ENCODE data around the gene SAG. TPM values are rescaled to one million over a fixed set of nuclear protein-coding genes. Genes with fewer than 3 reads are reported as not detected.
A peak's percentile ranks its signal among the peaks of the same experiment; 100 is the strongest.

SAG gene
- polyA plus RNA-seq, 1 donor: 0.36 TPM

- no peaks in the 10 kb centered on the region for H3K36me3 ChIP-seq (ENCODE audit: control insufficient read depth, insufficient read depth, low read length)
- DNase-seq: no peak
- no peaks in the 10 kb centered on the region for H3K27me3 ChIP-seq (ENCODE audit: control insufficient read depth, insufficient read depth, low read length)
- H3K4me3 ChIP-seq (ENCODE audit: low read length): no peak overlapping the region
- H3K4me1 ChIP-seq (ENCODE audit: control insufficient read depth, insufficient read depth, low read length): peaks cover 7% of the 10 kb centered on the region
- no CpG with 5 or more reads among the region's 3 CpGs for WGBS (ENCODE audit: insufficient coverage, low lambda C conversion rate)
- no peak overlapping the region for H3K27ac ChIP-seq (ENCODE audit: low read length)
- H3K9me3 ChIP-seq (ENCODE audit: control insufficient read depth, low read depth, low read length): no peaks in the 10 kb centered on the region
These were observed 33.7 kb downstream of the SAG start for GRCh38 chr2:233341296-233341695.

GRCh38 chr2:233342301-233342700 lies 34.7 kb downstream of the SAG start:
- H3K27me3 ChIP-seq (ENCODE audit: control insufficient read depth, insufficient read depth, low read length): no peaks in the 10 kb centered on the region
- WGBS (ENCODE audit: insufficient coverage, low lambda C conversion rate): 100% methylated on average over 1 of the region's 5 CpGs
- no peak for DNase-seq
- no peaks in the 10 kb centered on the region for H3K36me3 ChIP-seq (ENCODE audit: control insufficient read depth, insufficient read depth, low read length)
- no peak overlapping the region for H3K4me3 ChIP-seq (ENCODE audit: low read length)
- H3K9me3 ChIP-seq (ENCODE audit: control insufficient read depth, low read depth, low read length): no peaks in the 10 kb centered on the region
- no peak overlapping the region for H3K27ac ChIP-seq (ENCODE audit: low read length)
- H3K4me1 ChIP-seq (ENCODE audit: control insufficient read depth, insufficient read depth, low read length): peaks cover 2% of the 10 kb centered on the region

GRCh38 chr2:233343171-233343705 lies 35.6 kb downstream of the SAG start:
- H3K27me3 ChIP-seq (ENCODE audit: control insufficient read depth, insufficient read depth, low read length): no peaks in the 10 kb centered on the region
- no peaks in the 10 kb centered on the region for H3K9me3 ChIP-seq (ENCODE audit: control insufficient read depth, low read depth, low read length)
- peaks cover 2% of the 10 kb centered on the region for H3K4me1 ChIP-seq (ENCODE audit: control insufficient read depth, insufficient read depth, low read length)
- H3K36me3 ChIP-seq (ENCODE audit: control insufficient read depth, insufficient read depth, low read length): no peaks in the 10 kb centered on the region
- no peak for DNase-seq
- WGBS (ENCODE audit: insufficient coverage, low lambda C conversion rate): 95% methylated on average over 3 of the region's 15 CpGs
- no peak overlapping the region for H3K4me3 ChIP-seq (ENCODE audit: low read length)
- H3K27ac ChIP-seq (ENCODE audit: low read length): no peak overlapping the region

- DNase-seq: no peak
- no peaks in the 10 kb centered on the region for H3K9me3 ChIP-seq (ENCODE audit: control insufficient read depth, low read depth, low read length)
- H3K36me3 ChIP-seq (ENCODE audit: control insufficient read depth, insufficient read depth, low read length): no peaks in the 10 kb centered on the region
- no peak overlapping the region for H3K4me3 ChIP-seq (ENCODE audit: low read length)
- no CpG with 5 or more reads among the region's 12 CpGs for WGBS (ENCODE audit: insufficient coverage, low lambda C conversion rate)
- H3K27me3 ChIP-seq (ENCODE audit: control insufficient read depth, insufficient read depth, low read length): no peaks in the 10 kb centered on the region
- peaks cover 27% of the 10 kb centered on the region for H3K4me1 ChIP-seq (ENCODE audit: control insufficient read depth, insufficient read depth, low read length)
- no peak overlapping the region for H3K27ac ChIP-seq (ENCODE audit: low read length)
These were observed 38.8 kb downstream of the SAG start for GRCh38 chr2:233346376-233346775.

- Histone ChIP-seq H3K9me3 (ENCODE audit: control insufficient read depth, low read depth, low read length) (no peaks in the 10 kb centered on the region), H3K36me3 (ENCODE audit: control insufficient read depth, insufficient read depth, low read length) (no peaks in the 10 kb centered on the region), H3K4me1 (ENCODE audit: control insufficient read depth, insufficient read depth, low read length) (peaks cover 29% of the 10 kb centered on the region), H3K4me3 (ENCODE audit: low read length) (no peak overlapping the region), H3K27ac (ENCODE audit: low read length) (no peak overlapping the region), H3K27me3 (ENCODE audit: control insufficient read depth, insufficient read depth, low read length) (no peaks in the 10 kb centered on the region)
- 80% methylated on average over 1 of the region's 9 CpGs for WGBS (ENCODE audit: insufficient coverage, low lambda C conversion rate)
- DNase-seq: no peak
These were observed 39.3 kb downstream of the SAG start for GRCh38 chr2:233346930-233347329.

- no peaks in the 10 kb centered on the region for H3K36me3 ChIP-seq (ENCODE audit: control insufficient read depth, insufficient read depth, low read length)
- no peak overlapping the region for H3K27ac ChIP-seq (ENCODE audit: low read length)
- peaks cover 36% of the 10 kb centered on the region for H3K4me1 ChIP-seq (ENCODE audit: control insufficient read depth, insufficient read depth, low read length)
- WGBS (ENCODE audit: insufficient coverage, low lambda C conversion rate): no CpG with 5 or more reads among the region's 15 CpGs
- no peaks in the 10 kb centered on the region for H3K27me3 ChIP-seq (ENCODE audit: control insufficient read depth, insufficient read depth, low read length)
- DNase-seq: peak; percentile 31 to 61
- no peaks in the 10 kb centered on the region for H3K9me3 ChIP-seq (ENCODE audit: control insufficient read depth, low read depth, low read length)
- H3K4me3 ChIP-seq (ENCODE audit: low read length): no peak overlapping the region
These were observed 41.7 kb downstream of the SAG start for GRCh38 chr2:233349005-233349998.

GRCh38 chr2:233350708-233351107 lies 43.1 kb downstream of the SAG start:
- Histone ChIP-seq H3K27ac (ENCODE audit: low read length) (no peak overlapping the region), H3K9me3 (ENCODE audit: control insufficient read depth, low read depth, low read length) (no peaks in the 10 kb centered on the region), H3K27me3 (ENCODE audit: control insufficient read depth, insufficient read depth, low read length) (no peaks in the 10 kb centered on the region), H3K36me3 (ENCODE audit: control insufficient read depth, insufficient read depth, low read length) (no peaks in the 10 kb centered on the region), H3K4me3 (ENCODE audit: low read length) (no peak overlapping the region), H3K4me1 (ENCODE audit: control insufficient read depth, insufficient read depth, low read length) (peaks cover 40% of the 10 kb centered on the region)
- DNase-seq: peak; percentile 75 to 85
- WGBS (ENCODE audit: insufficient coverage, low lambda C conversion rate): no CpG with 5 or more reads among the region's 8 CpGs

GRCh38 chr2:233351423-233351822 lies 43.8 kb downstream of the SAG start:
- DNase-seq: no peak
- Histone ChIP-seq H3K9me3 (ENCODE audit: control insufficient read depth, low read depth, low read length) (no peaks in the 10 kb centered on the region), H3K27me3 (ENCODE audit: control insufficient read depth, insufficient read depth, low read length) (no peaks in the 10 kb centered on the region), H3K27ac (ENCODE audit: low read length) (no peak overlapping the region), H3K36me3 (ENCODE audit: control insufficient read depth, insufficient read depth, low read length) (no peaks in the 10 kb centered on the region), H3K4me1 (ENCODE audit: control insufficient read depth, insufficient read depth, low read length) (peaks cover 40% of the 10 kb centered on the region), H3K4me3 (ENCODE audit: low read length) (no peak overlapping the region)
- 83% methylated on average over 2 of the region's 7 CpGs for WGBS (ENCODE audit: insufficient coverage, low lambda C conversion rate)

- DNase-seq: no peak
These were observed 44.7 kb downstream of the SAG start for GRCh38 chr2:233352141-233352842.

GRCh38 chr2:233353101-233353768 lies 45.6 kb downstream of the SAG start:
- peak overlapping the region; percentile 50 for H3K4me3 ChIP-seq (ENCODE audit: low read length)
- peaks cover 40% of the 10 kb centered on the region for H3K4me1 ChIP-seq (ENCODE audit: control insufficient read depth, insufficient read depth, low read length)

More at GRCh38 chr2:233352141-233352842, 44.7 kb downstream of the SAG start:
- Histone ChIP-seq H3K4me3 (ENCODE audit: low read length) (no peak overlapping the region), H3K9me3 (ENCODE audit: control insufficient read depth, low read depth, low read length) (no peaks in the 10 kb centered on the region), H3K27me3 (ENCODE audit: control insufficient read depth, insufficient read depth, low read length) (no peaks in the 10 kb centered on the region), H3K36me3 (ENCODE audit: control insufficient read depth, insufficient read depth, low read length) (no peaks in the 10 kb centered on the region), H3K4me1 (ENCODE audit: control insufficient read depth, insufficient read depth, low read length) (peaks cover 40% of the 10 kb centered on the region), H3K27ac (ENCODE audit: low read length) (no peak overlapping the region)
- WGBS (ENCODE audit: insufficient coverage, low lambda C conversion rate): 93% methylated on average over 5 of the region's 25 CpGs

More at GRCh38 chr2:233353101-233353768, 45.6 kb downstream of the SAG start:
- Histone ChIP-seq H3K36me3 (ENCODE audit: control insufficient read depth, insufficient read depth, low read length) (no peaks in the 10 kb centered on the region), H3K27ac (ENCODE audit: low read length) (peak overlapping the region; percentile 41), H3K9me3 (ENCODE audit: control insufficient read depth, low read depth, low read length) (no peaks in the 10 kb centered on the region), H3K27me3 (ENCODE audit: control insufficient read depth, insufficient read depth, low read length) (no peaks in the 10 kb centered on the region)
- peak in 1 of 2 donors; percentile 44 for DNase-seq
- WGBS (ENCODE audit: insufficient coverage, low lambda C conversion rate): no CpG with 5 or more reads among the region's 22 CpGs

Measured in large intestine (tissue), 3 donors.